ENCODE data around the gene GABRP. TPM values are rescaled to one million over a fixed set of nuclear protein-coding genes. Genes with fewer than 3 reads are reported as not detected.

The GABRP gene
- total and polyA plus RNA-seq, 8 donors: 0.10 to 1.8 (median 0.88) TPM

- H3K4me3 ChIP-seq: no peak overlapping the region
- peak; percentile 63 for ATAC-seq
- TF ChIP-seq CTCF (IDR thresholded peaks at IDR 0.05): no peak
- no peak overlapping the region for H3K27ac ChIP-seq
- H3K9me3 ChIP-seq: peaks cover 0 to 21% of the 10 kb centered on the region in 2 donors
- H3K27me3 ChIP-seq: peaks cover 0 to 19% of the 10 kb centered on the region in 2 donors
- H3K36me3 ChIP-seq: no peaks in the 10 kb centered on the region
- H3K4me1 ChIP-seq: peaks cover 4 to 11% of the 10 kb centered on the region in 2 donors
- intact Hi-C loops (cut with DNase I): no loop called here
- DNase-seq: no peak
Measured at GRCh38 chr5:170863646-170864045, 80.1 kb downstream of the GABRP start.

Other genes with a start within 250 kb of the GABRP start
- 10 to 100 TPM; 17.0 to 22.9 TPM for gene RANBP17, start 78.3 kb downstream of the GABRP start, total RNA-seq
- gene RANBP17, start 78.3 kb downstream of the GABRP start, polyA plus RNA-seq (ENCODE audit: insufficient read length in 6 of 6): 10 to 100 TPM; 27.1 to 44.5 (median 38.5) TPM

All from left lung (tissue), 10 donors.